ENCODE measurements around the gene ANKRD2. TPM values are rescaled to one million over a fixed set of nuclear protein-coding genes. Genes with fewer than 3 reads are reported as not detected.

Gene ANKRD2
- polyA plus RNA-seq, 1 experiment: 0.05 TPM

DNA sequence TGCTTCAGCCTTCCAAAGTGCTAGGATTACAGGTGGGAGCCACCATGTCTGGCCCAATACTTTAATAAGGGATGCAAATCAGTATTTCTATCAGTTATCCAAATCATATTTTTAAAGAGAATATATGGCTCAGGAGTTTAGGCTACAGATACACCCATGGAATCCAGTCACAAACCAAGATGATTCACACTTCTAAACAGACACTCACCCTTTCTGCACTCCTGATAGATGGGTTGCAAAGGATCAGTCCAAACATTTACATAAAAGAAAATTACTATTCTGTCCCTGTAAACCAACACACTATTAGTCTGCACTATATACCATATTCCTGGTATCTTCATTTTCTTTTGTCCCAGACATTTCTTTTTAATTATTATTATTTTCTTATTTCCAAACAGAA, 58.5 kb downstream of the ANKRD2 start:
- H3K4me3 ChIP-seq (ENCODE audit: low read depth, low read length): no peak overlapping the region
- TF ChIP-seq, protein P1, sequence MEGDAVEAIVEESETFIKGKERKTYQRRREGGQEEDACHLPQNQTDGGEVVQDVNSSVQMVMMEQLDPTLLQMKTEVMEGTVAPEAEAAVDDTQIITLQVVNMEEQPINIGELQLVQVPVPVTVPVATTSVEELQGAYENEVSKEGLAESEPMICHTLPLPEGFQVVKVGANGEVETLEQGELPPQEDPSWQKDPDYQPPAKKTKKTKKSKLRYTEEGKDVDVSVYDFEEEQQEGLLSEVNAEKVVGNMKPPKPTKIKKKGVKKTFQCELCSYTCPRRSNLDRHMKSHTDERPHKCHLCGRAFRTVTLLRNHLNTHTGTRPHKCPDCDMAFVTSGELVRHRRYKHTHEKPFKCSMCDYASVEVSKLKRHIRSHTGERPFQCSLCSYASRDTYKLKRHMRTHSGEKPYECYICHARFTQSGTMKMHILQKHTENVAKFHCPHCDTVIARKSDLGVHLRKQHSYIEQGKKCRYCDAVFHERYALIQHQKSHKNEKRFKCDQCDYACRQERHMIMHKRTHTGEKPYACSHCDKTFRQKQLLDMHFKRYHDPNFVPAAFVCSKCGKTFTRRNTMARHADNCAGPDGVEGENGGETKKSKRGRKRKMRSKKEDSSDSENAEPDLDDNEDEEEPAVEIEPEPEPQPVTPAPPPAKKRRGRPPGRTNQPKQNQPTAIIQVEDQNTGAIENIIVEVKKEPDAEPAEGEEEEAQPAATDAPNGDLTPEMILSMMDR (IDR thresholded peaks at IDR 0.05; ENCODE audit: low read depth, low read length): no peak
- ChIA-PET POLR2A (no interaction called here), CTCF (interaction anchor here (1.2 kb wide), 1 partner anchor 17 kb away, joined by 3 read pairs; no protein-coding TSS in a partner anchor)
- DNase-seq (ENCODE audit: low read depth, low spot score): peak; percentile 47
- no peak overlapping the region for H3K27ac ChIP-seq (ENCODE audit: low read depth, low read length)
- H3K27me3 ChIP-seq (ENCODE audit: control insufficient read depth, insufficient read depth, low read length): no peaks in the 10 kb centered on the region
- peaks cover 3% of the 10 kb centered on the region; the same call in 1 of the 2 replicates for H3K9me3 ChIP-seq (ENCODE audit: control insufficient read depth, insufficient read depth, low read length)

DNA sequence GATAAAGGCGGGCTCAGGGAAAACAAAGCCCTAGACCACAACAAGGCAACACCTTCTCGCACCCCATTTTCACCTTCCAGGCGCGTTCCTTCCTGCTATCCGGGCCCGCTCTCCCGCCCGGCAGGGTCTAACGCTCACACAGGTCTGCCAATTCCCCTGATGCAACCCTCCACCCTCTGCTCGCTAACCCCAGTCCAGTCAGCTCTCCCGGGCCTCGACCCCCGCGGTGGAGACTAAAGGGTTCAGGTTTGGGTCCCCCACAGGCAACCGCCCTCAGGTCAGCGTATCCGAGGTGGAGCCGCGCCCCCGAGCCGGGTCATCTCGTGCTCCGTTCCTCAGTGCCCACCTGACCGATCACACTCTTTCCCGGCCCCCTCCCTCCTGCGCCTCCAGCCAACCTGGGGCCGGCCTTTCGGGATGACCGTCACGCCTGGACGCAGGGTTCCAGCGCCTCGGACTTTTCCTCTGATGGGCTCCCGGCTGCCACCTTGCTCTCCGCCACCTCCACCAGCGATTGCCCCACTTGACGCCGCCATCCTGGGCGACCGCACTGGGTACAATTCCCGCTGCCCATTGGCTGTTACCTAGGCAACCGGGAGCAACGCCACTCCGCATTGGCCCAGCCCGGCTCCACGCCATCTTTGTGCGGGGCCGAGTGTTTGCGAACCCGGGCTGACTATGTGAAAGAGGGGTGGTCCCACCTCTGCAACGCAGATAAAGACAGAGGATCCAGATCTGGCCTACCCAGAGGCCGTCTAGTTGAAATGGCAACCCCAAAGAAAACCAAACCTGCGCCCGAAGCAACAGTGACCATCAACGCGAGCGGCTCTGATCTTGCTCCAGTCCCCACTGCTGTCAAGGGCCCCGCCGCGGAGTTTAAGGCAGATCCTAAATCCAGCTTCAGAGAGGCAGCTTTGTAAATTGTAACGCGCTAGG, 60.6 kb downstream of the ANKRD2 start, which contains the start of gene MORN4:
Gene MORN4, minus strand, starts transcription at position 552 of the 936 bp plus-strand sequence. CDS start 13,847 bp downstream, outside the sequence.
- Histone ChIP-seq H3K9me3 (ENCODE audit: control insufficient read depth, insufficient read depth, low read length) (peaks cover 3% of the 10 kb centered on the region; the same call in 1 of the 2 replicates), H3K27ac (ENCODE audit: low read depth, low read length) (peak within 1 kb of the TSS; percentile 3), H3K27me3 (ENCODE audit: control insufficient read depth, insufficient read depth, low read length) (no peaks in the 10 kb centered on the region), H3K4me3 (ENCODE audit: low read depth, low read length) (peak within 1 kb of the TSS; percentile 91)
- TF ChIP-seq, protein P1 (IDR thresholded peaks at IDR 0.05; ENCODE audit: low read depth, low read length): no peak
- CTCF ChIA-PET: no interaction called here
- DNase-seq (ENCODE audit: low read depth, low spot score): peak; percentile 69
- POLR2A ChIA-PET: no interaction called here

Other genes starting within 250 kb of the ANKRD2 start
- 2.4 and 2.6 TPM in 2 replicates for gene FRAT2, start 238.1 kb upstream of the ANKRD2 start, polyA plus RNA-seq (2011; rRNA removed)
- gene RRP12, start 171.4 kb upstream of the ANKRD2 start, polyA plus RNA-seq (2011; rRNA removed): 10.6 and 13.4 TPM in 2 replicates
- 452 and 459 TPM in 2 replicates for gene PGAM1, start 146.6 kb upstream of the ANKRD2 start, polyA plus RNA-seq (2011; rRNA removed)
- 47.6 and 50.8 TPM in 2 replicates for gene EXOSC1, start 126.8 kb upstream of the ANKRD2 start, polyA plus RNA-seq (2011; rRNA removed)
- gene ZDHHC16, start 126.6 kb upstream of the ANKRD2 start, polyA plus RNA-seq (2011; rRNA removed): 64.5 and 69.6 TPM in 2 replicates
- 71.5 and 80.2 TPM in 2 replicates for gene MMS19, start 74.4 kb upstream of the ANKRD2 start, polyA plus RNA-seq (2011; rRNA removed)
- 15.5 and 20.3 TPM in 2 replicates for gene UBTD1, start 73.9 kb upstream of the ANKRD2 start, polyA plus RNA-seq (2011; rRNA removed)
- 0.41 and 0.53 TPM in 2 replicates for gene HOGA1, start 11.6 kb downstream of the ANKRD2 start, polyA plus RNA-seq (2011; rRNA removed)
- not detected in 2 replicates for gene C10orf62, start 16.9 kb downstream of the ANKRD2 start, polyA plus RNA-seq (2011; rRNA removed)
- 14.4 and 16.0 TPM in 2 replicates for gene MORN4, start 60.7 kb downstream of the ANKRD2 start, polyA plus RNA-seq (2011; rRNA removed)
- 35.6 and 36.1 TPM in 2 replicates for gene PI4K2A, start 67.9 kb downstream of the ANKRD2 start, polyA plus RNA-seq (2011; rRNA removed)
- 26.5 and 36.9 TPM in 2 replicates for gene AVPI1, start 114.5 kb downstream of the ANKRD2 start, polyA plus RNA-seq (2011; rRNA removed)
- gene MARVELD1, start 141.0 kb downstream of the ANKRD2 start, polyA plus RNA-seq (2011; rRNA removed): 65.5 and 76.2 TPM in 2 replicates
- 11.1 and 13.5 TPM in 2 replicates for gene ZFYVE27, start 164.3 kb downstream of the ANKRD2 start, polyA plus RNA-seq (2011; rRNA removed)
- not detected in 2 replicates for gene SFRP5, start 199.2 kb downstream of the ANKRD2 start, polyA plus RNA-seq (2011; rRNA removed)

All from AG04450 (cell line).